CD8-positive, alpha-beta memory T cell (primary cell): ENCODE measurements around the gene CDHR3. TPM values are rescaled to one million over a fixed set of nuclear protein-coding genes. Genes with fewer than 3 reads are reported as not detected.

Experiments used
- CTCF ChIA-PET: fragments of 350-600 bp; sonication (Branson Sonifier 250); formaldehyde crosslinking; loops from one replicate; lab custom pipeline; 2021; ENCODE audit warnings: antibody characterized with exemption; lab: Charles Lee
- POLR2A ChIA-PET: fragments of 350-600 bp; sonication (Branson Sonifier 250); formaldehyde crosslinking; loops from one replicate; lab custom pipeline; 2021; ENCODE audit warnings: antibody characterized with exemption; lab: Charles Lee
- DNase-seq, 5 donors: peaks; one replicate each; pipeline versions ENCODE4 v3.0.0 to v3.0.0-alpha.2; 2020 to 2022; ENCODE audit warnings: mixed read lengths in 1 of 5
- H3K27ac ChIP-seq: one replicate; pipeline ENCODE4 v1.7.0; 2013; ENCODE audit warnings: low read depth, mild to moderate bottlenecking, low read length, moderate library complexity
- H3K27me3 ChIP-seq: 2 replicates; pipeline ENCODE4 v1.7.0; 2013; ENCODE audit warnings: low read length, mild to moderate bottlenecking; ENCODE audit not compliant: insufficient read depth, poor library complexity, severe bottlenecking
- H3K36me3 ChIP-seq: 2 replicates; pipeline ENCODE4 v1.7.0; 2013; ENCODE audit warnings: mild to moderate bottlenecking, low read length, moderate library complexity; ENCODE audit not compliant: insufficient read depth
- H3K4me1 ChIP-seq: 2 replicates; pipeline ENCODE4 v1.7.0; 2013; ENCODE audit warnings: mild to moderate bottlenecking, low read length, moderate library complexity; ENCODE audit not compliant: insufficient read depth
- H3K4me3 ChIP-seq: 2 replicates; pipeline ENCODE4 v1.7.0; 2013; ENCODE audit warnings: mild to moderate bottlenecking, low read length
- H3K9me3 ChIP-seq: 2 replicates; pipeline ENCODE4 v1.7.0; 2013; ENCODE audit warnings: mild to moderate bottlenecking, low read length
- H3K27ac Mint-ChIP-seq, 8 donors: one replicate each; pipeline ENCODE4 v1.8.0; 2020 to 2021; ENCODE audit warnings: mixed read lengths in 8 of 8, mild to moderate bottlenecking in 6 of 8, inconsistent platforms in 3 of 8, moderate library complexity in 3 of 8
- H3K27me3 Mint-ChIP-seq, 2 donors: one replicate each; pipeline ENCODE4 v1.8.0; 2020 to 2021; ENCODE audit warnings: mixed read lengths in 2 of 2, mild to moderate bottlenecking in 1 of 2, moderate library complexity in 1 of 2
- H3K36me3 Mint-ChIP-seq, 3 donors: one replicate each; pipeline ENCODE4 v1.8.0; 2020 to 2021; ENCODE audit warnings: mixed read lengths in 3 of 3, inconsistent platforms in 1 of 3, mild to moderate bottlenecking in 1 of 3
- H3K4me1 Mint-ChIP-seq, 3 donors: one replicate each; pipeline ENCODE4 v1.8.0; 2020 to 2021; ENCODE audit warnings: mixed read lengths in 3 of 3, inconsistent platforms in 1 of 3, mild to moderate bottlenecking in 1 of 3
- H3K4me3 Mint-ChIP-seq, 7 donors: one replicate each; pipeline ENCODE4 v1.8.0; 2020 to 2021; ENCODE audit warnings: mixed read lengths in 7 of 7, mild to moderate bottlenecking in 6 of 7, moderate library complexity in 4 of 7, inconsistent platforms in 2 of 7
- H3K9me3 Mint-ChIP-seq, 5 donors: one replicate each; pipeline ENCODE4 v1.8.0; 2020 to 2022; ENCODE audit warnings: mixed read lengths in 5 of 5, mild to moderate bottlenecking in 3 of 5, moderate library complexity in 2 of 5, inconsistent platforms in 1 of 5
- polyA plus RNA-seq: library from polyadenylated mRNA; unstranded; fragments of 300-500 nt; fragmentation: Illumina TruSeq; gene quantifications from one replicate; pipeline ENCODE4 v1.2.3, GENCODE V29; 2021
- total RNA-seq, 2 experiments: library from RNA; stranded (reverse); gene quantifications; one replicate each; pipeline ENCODE4 v1.2.3, GENCODE V29; 2021

The CDHR3 gene
- total and polyA plus RNA-seq, 3 experiments from 2014 or later, result 0.55 to 1.7 (median 1.4) TPM

GRCh38 chr7:106015381-106016218, 52.5 kb downstream of the CDHR3 start:
- ChIA-PET POLR2A (no interaction called here), CTCF (interaction anchor here (1.3 to 3.9 kb wide), 3 partner anchors 19 to 255 kb away, joined by 3 to 15 read pairs (median 11); no protein-coding TSS in a partner anchor)
- no peaks in the 10 kb centered on the region for H3K9me3 Mint-ChIP-seq
- H3K27ac Mint-ChIP-seq, result no peak overlapping the region
- H3K27me3 ChIP-seq, result no peaks in the 10 kb centered on the region
- H3K9me3 ChIP-seq, result no peaks in the 10 kb centered on the region
- no peak overlapping the region for H3K4me3 Mint-ChIP-seq
- H3K36me3 ChIP-seq, result no peaks in the 10 kb centered on the region
- peaks cover 7 to 31% (median 24%) of the 10 kb centered on the region in 3 donors for H3K4me1 Mint-ChIP-seq
- H3K27me3 Mint-ChIP-seq, result peaks cover 6 to 12% of the 10 kb centered on the region in 2 donors
- peaks cover 67% of the 10 kb centered on the region for H3K4me1 ChIP-seq
- no peak overlapping the region for H3K27ac ChIP-seq
- DNase-seq, result no peak
- peaks cover 0 to 2% (median 0%) of the 10 kb centered on the region in 3 donors for H3K36me3 Mint-ChIP-seq
- H3K4me3 ChIP-seq, result no peak overlapping the region

GRCh38 chr7:106016331-106016730, 53.3 kb downstream of the CDHR3 start:
- Mint-ChIP-seq H3K36me3 (peaks cover 0 to 2% (median 0%) of the 10 kb centered on the region in 3 donors), H3K4me1 (peaks cover 13 to 38% (median 31%) of the 10 kb centered on the region in 3 donors), H3K4me3 (no peak overlapping the region), H3K9me3 (no peaks in the 10 kb centered on the region), H3K27ac (peak overlapping the region in 1 of 8 donors; percentile 14), H3K27me3 (peaks cover 7 to 12% of the 10 kb centered on the region in 2 donors)
- DNase-seq, result no peak
- H3K27ac ChIP-seq, result no peak overlapping the region
- no peaks in the 10 kb centered on the region for H3K27me3 ChIP-seq
- H3K4me1 ChIP-seq, result peaks cover 72% of the 10 kb centered on the region
- POLR2A ChIA-PET, result no interaction called here
- no peaks in the 10 kb centered on the region for H3K9me3 ChIP-seq
- no peak overlapping the region for H3K4me3 ChIP-seq
- H3K36me3 ChIP-seq, result no peaks in the 10 kb centered on the region
- CTCF ChIA-PET, result interaction anchor here (1.3 to 3.6 kb wide), 2 partner anchors 18 to 256 kb away, joined by 3 to 15 read pairs; no protein-coding TSS in a partner anchor

GRCh38 chr7:106017657-106018056, 54.6 kb downstream of the CDHR3 start:
- ChIA-PET CTCF (no interaction called here), POLR2A (no interaction called here)
- Mint-ChIP-seq H3K27ac (peak overlapping the region in 1 of 8 donors; percentile 91), H3K9me3 (no peaks in the 10 kb centered on the region), H3K27me3 (peaks cover 7 to 12% of the 10 kb centered on the region in 2 donors), H3K4me1 (peaks cover 26 to 43% (median 35%) of the 10 kb centered on the region in 3 donors), H3K4me3 (no peak overlapping the region), H3K36me3 (peaks cover 0 to 2% (median 0%) of the 10 kb centered on the region in 3 donors)
- Histone ChIP-seq H3K27ac (no peak overlapping the region), H3K36me3 (no peaks in the 10 kb centered on the region), H3K9me3 (no peaks in the 10 kb centered on the region), H3K4me1 (peaks cover 74% of the 10 kb centered on the region), H3K27me3 (no peaks in the 10 kb centered on the region), H3K4me3 (no peak overlapping the region)
- DNase-seq, result no peak

GRCh38 chr7:106018566-106019469, 55.8 kb downstream of the CDHR3 start:
- no peaks in the 10 kb centered on the region for H3K36me3 ChIP-seq
- POLR2A ChIA-PET, result no interaction called here
- CTCF ChIA-PET, result interaction anchor here (1.2 to 1.8 kb wide), 3 partner anchors 10 to 258 kb away, joined by 3 to 5 read pairs (median 5); no protein-coding TSS in a partner anchor
- no peaks in the 10 kb centered on the region for H3K9me3 Mint-ChIP-seq
- H3K4me1 ChIP-seq, result peaks cover 86% of the 10 kb centered on the region
- peaks cover 0 to 2% (median 0%) of the 10 kb centered on the region in 3 donors for H3K36me3 Mint-ChIP-seq
- no peak overlapping the region for H3K4me3 Mint-ChIP-seq
- H3K4me1 Mint-ChIP-seq, result peaks cover 38 to 55% (median 46%) of the 10 kb centered on the region in 3 donors
- H3K27ac Mint-ChIP-seq, result no peak overlapping the region
- no peak overlapping the region for H3K27ac ChIP-seq
- no peak overlapping the region for H3K4me3 ChIP-seq
- no peaks in the 10 kb centered on the region for H3K27me3 ChIP-seq
- no peak for DNase-seq
- H3K27me3 Mint-ChIP-seq, result peaks cover 7 to 9% of the 10 kb centered on the region in 2 donors
- no peaks in the 10 kb centered on the region for H3K9me3 ChIP-seq

- DNase-seq, result no peak
- Mint-ChIP-seq H3K4me3 (no peak overlapping the region), H3K9me3 (no peaks in the 10 kb centered on the region), H3K27me3 (peaks cover 7 to 9% of the 10 kb centered on the region in 2 donors), H3K4me1 (peaks cover 44 to 61% (median 52%) of the 10 kb centered on the region in 3 donors), H3K36me3 (peaks cover 0 to 2% (median 0%) of the 10 kb centered on the region in 3 donors), H3K27ac (peak overlapping the region in 3 of 8 donors; percentile 9 to 79 (median 38))
- Histone ChIP-seq H3K4me3 (no peak overlapping the region), H3K36me3 (no peaks in the 10 kb centered on the region), H3K9me3 (no peaks in the 10 kb centered on the region), H3K4me1 (peaks cover 91% of the 10 kb centered on the region), H3K27ac (no peak overlapping the region), H3K27me3 (no peaks in the 10 kb centered on the region)
- POLR2A ChIA-PET, result no interaction called here
- CTCF ChIA-PET, result interaction anchor here (1.2 to 1.8 kb wide), 4 partner anchors 9 to 259 kb away, joined by 3 to 5 read pairs (median 5); no protein-coding TSS in a partner anchor
Observed at GRCh38 chr7:106019470-106019820, 56.4 kb downstream of the CDHR3 start.

GRCh38 chr7:106021151-106022067, 58.3 kb downstream of the CDHR3 start:
- Mint-ChIP-seq H3K36me3 (peaks cover 0 to under 1% (median 0%) of the 10 kb centered on the region in 3 donors), H3K4me1 (peaks cover 46 to 70% (median 53%) of the 10 kb centered on the region in 3 donors), H3K27ac (peak overlapping the region; percentile 74 to 99 (median 96)), H3K27me3 (peaks cover 2 to 4% of the 10 kb centered on the region in 2 donors), H3K9me3 (no peaks in the 10 kb centered on the region), H3K4me3 (peak overlapping the region in 6 of 7 donors; percentile 64 to 85 (median 69))
- peak overlapping the region; percentile 36 for H3K4me3 ChIP-seq
- H3K4me1 ChIP-seq, result peaks cover 77% of the 10 kb centered on the region
- no peaks in the 10 kb centered on the region for H3K36me3 ChIP-seq
- ChIA-PET CTCF (interaction anchor here (0.6 to 2.4 kb wide), 13 partner anchors 12 to 441 kb away, joined by 3 to 18 read pairs (median 3); no protein-coding TSS in a partner anchor), POLR2A (interaction anchor here (0.6 to 1.8 kb wide), 8 partner anchors 9 to 633 kb away, joined by 3 to 7 read pairs (median 4); partner anchors contain the start of gene SYPL1)
- H3K27me3 ChIP-seq, result no peaks in the 10 kb centered on the region
- no peak for DNase-seq
- H3K27ac ChIP-seq, result no peak overlapping the region
- no peaks in the 10 kb centered on the region for H3K9me3 ChIP-seq
